Neural cell (in vitro differentiated cells): ENCODE results near the gene PARD3B. TPM values are rescaled to one million over a fixed set of nuclear protein-coding genes. Genes with fewer than 3 reads are reported as not detected.

ENCODE experiments used
- H2AFZ ChIP-seq: fragments of 200-600, 300-800 bp; sonication (generic), shearing (Covaris generic); 2 replicates; pipeline ENCODE4 v1.6.0; 2014; ENCODE audit warnings: low read depth, mild to moderate bottlenecking, antibody characterized with exemption, low read length, moderate library complexity
- H3F3A ChIP-seq: fragments of 200-600 bp; shearing (Covaris generic); 2 replicates; pipeline ENCODE4 v1.6.1; 2016; ENCODE audit warnings: mild to moderate bottlenecking, moderate library complexity, mixed read lengths, antibody characterized with exemption, low read length; ENCODE audit not compliant: insufficient read depth, poor library complexity, severe bottlenecking
- H3K27ac ChIP-seq: fragments of 200-600, 300-800 bp; sonication (generic), shearing (Covaris generic); 2 replicates; pipeline ENCODE4 v1.5.1; 2014; ENCODE audit warnings: mild to moderate bottlenecking, low read length, moderate library complexity
- H3K27me3 ChIP-seq: fragments of 300-800, 200-600 bp; sonication (generic), shearing (Covaris generic); 2 replicates; pipeline ENCODE4 v1.6.0; 2014; ENCODE audit warnings: mild to moderate bottlenecking, low read depth, low read length, moderate library complexity; ENCODE audit not compliant: insufficient read depth
- H3K36me3 ChIP-seq: fragments of 300-800, 200-600 bp; sonication (generic), shearing (Covaris generic); 2 replicates; pipeline ENCODE4 v1.5.1; 2014; ENCODE audit warnings: mild to moderate bottlenecking, antibody characterized with exemption, low read length, moderate library complexity; ENCODE audit not compliant: insufficient read depth
- H3K4me2 ChIP-seq: fragments of 300-800, 200-600 bp; sonication (generic), shearing (Covaris generic); 2 replicates; pipeline ENCODE4 v1.6.0; 2014; ENCODE audit warnings: mild to moderate bottlenecking, low read length
- H3K4me3 ChIP-seq: fragments of 300-800, 200-600 bp; sonication (generic), shearing (Covaris generic); 2 replicates; pipeline ENCODE4 v1.5.1; 2014; ENCODE audit warnings: mild to moderate bottlenecking, low read length, moderate library complexity
- H3K79me2 ChIP-seq: fragments of 200-600 bp; shearing (Covaris generic); replicated peaks from 2 replicates; pipeline ENCODE4 v1.6.0; 2014; ENCODE audit warnings: mild to moderate bottlenecking, low read length, moderate library complexity; ENCODE audit not compliant: insufficient read depth
- H3K9ac ChIP-seq: fragments of 300-800, 200-600 bp; sonication (generic), shearing (Covaris generic); 2 replicates; pipeline ENCODE4 v1.6.1; 2016; ENCODE audit warnings: mild to moderate bottlenecking, low read length, mixed read lengths
- H3K9me2 ChIP-seq: fragments of 200-600 bp; shearing (Covaris generic); 2 replicates; pipeline ENCODE4 v1.6.1; 2016; ENCODE audit warnings: mild to moderate bottlenecking, low read length, mixed read lengths; ENCODE audit not compliant: insufficient read depth
- H3K9me3 ChIP-seq: fragments of 200-600, 300-800 bp; sonication (generic), shearing (Covaris generic); 2 replicates; pipeline ENCODE4 v1.6.1; 2016; ENCODE audit warnings: mild to moderate bottlenecking, mixed run types, low read length, moderate library complexity, mixed read lengths
- H4K20me1 ChIP-seq: fragments of 200-600 bp; shearing (Covaris generic); 2 replicates; pipeline ENCODE4 v1.6.1; 2016; ENCODE audit warnings: mild to moderate bottlenecking, mixed run types; ENCODE audit not compliant: insufficient read depth
- CTCF ChIP-seq: fragments of 450-650 bp; IDR thresholded peaks from 2 replicates; pipeline ENCODE4 v1.5.1; 2014; ENCODE audit warnings: antibody characterized with exemption, mild to moderate bottlenecking, moderate library complexity; ENCODE audit not compliant: poor library complexity, severe bottlenecking
- EP300 ChIP-seq: fragments of 450-650 bp; conservative IDR thresholded peaks from 2 replicates; pipeline ENCODE4 v1.6.1; 2014; ENCODE audit warnings: antibody characterized with exemption, mild to moderate bottlenecking, moderate library complexity; ENCODE audit not compliant: poor library complexity, severe bottlenecking
- EZH2 ChIP-seq: fragments of 200-600, 300-800 bp; shearing (Covaris generic), sonication (generic); IDR thresholded peaks from 2 replicates; pipeline ENCODE4 v1.6.1; 2014; ENCODE audit warnings: antibody characterized with exemption, low read length, borderline replicate concordance, mild to moderate bottlenecking; ENCODE audit not compliant: insufficient read depth, poor library complexity, severe bottlenecking
- MXI1 ChIP-seq: fragments of 450-650 bp; conservative IDR thresholded peaks from 2 replicates; pipeline ENCODE4 v1.6.1; 2014; ENCODE audit warnings: antibody characterized with exemption, mild to moderate bottlenecking; ENCODE audit not compliant: poor library complexity, severe bottlenecking
- POLR2AphosphoS5 ChIP-seq: IDR thresholded peaks from 2 replicates; pipeline ENCODE4 v1.6.1; 2012
- RAD21 ChIP-seq: fragments of 450-650 bp; conservative IDR thresholded peaks from 2 replicates; pipeline ENCODE4 v1.6.1; 2014; ENCODE audit warnings: antibody characterized with exemption, mild to moderate bottlenecking, moderate library complexity
- REST ChIP-seq: IDR thresholded peaks from 2 replicates; pipeline ENCODE4 v1.6.1; 2012; ENCODE audit warnings: borderline replicate concordance
- SMC3 ChIP-seq: fragments of 450-650 bp; conservative IDR thresholded peaks from 2 replicates; pipeline ENCODE4 v1.6.1; 2014; ENCODE audit warnings: antibody characterized with exemption, mild to moderate bottlenecking, moderate library complexity; ENCODE audit not compliant: poor library complexity
- TAF1 ChIP-seq: IDR thresholded peaks from 2 replicates; pipeline ENCODE4 v1.6.1; 2012; ENCODE audit warnings: low read depth
- polyA plus RNA-seq: library from polyadenylated mRNA; depleted of rRNA; stranded (reverse); fragments of >200 nt; gene quantifications from 2 replicates; pipeline ENCODE4 v1.2.3, GENCODE V29; 2014

Gene PARD3B
- polyA plus RNA-seq, 1 donor from 2014 or later, result 0.54 TPM

- H3K36me3 ChIP-seq, result no peaks in the 10 kb centered on the region
- no peak overlapping the region for H3K4me3 ChIP-seq
- H3K79me2 ChIP-seq, result no peaks in the 10 kb centered on the region
- H3K4me2 ChIP-seq, result no peak overlapping the region
- no peak for TF ChIP-seq POLR2AphosphoS5
- TF ChIP-seq EZH2, result no peak
- no peak for TF ChIP-seq MXI1
- no peak for TF ChIP-seq SMC3
- TF ChIP-seq TAF1, result no peak
- no peak for TF ChIP-seq REST
- TF ChIP-seq RAD21, result no peak
- no peak for TF ChIP-seq CTCF
- no peak for TF ChIP-seq EP300
- no peaks in the 10 kb centered on the region for H4K20me1 ChIP-seq
- H2AFZ ChIP-seq, result no peak overlapping the region
- no peaks in the 10 kb centered on the region for H3F3A ChIP-seq
- no peaks in the 10 kb centered on the region for H3K9me2 ChIP-seq
- no peaks in the 10 kb centered on the region for H3K27me3 ChIP-seq
- no peak overlapping the region for H3K27ac ChIP-seq
- H3K9me3 ChIP-seq, result no peaks in the 10 kb centered on the region
- no peak overlapping the region for H3K9ac ChIP-seq
Observed at GRCh38 chr2:204680576-204680975, 135.3 kb downstream of the PARD3B start.

GRCh38 chr2:204681412-204681811, 136.1 kb downstream of the PARD3B start:
- Histone ChIP-seq H3F3A (no peaks in the 10 kb centered on the region), H3K4me2 (no peak overlapping the region), H3K9me3 (no peaks in the 10 kb centered on the region), H3K36me3 (no peaks in the 10 kb centered on the region), H3K4me3 (no peak overlapping the region), H3K79me2 (no peaks in the 10 kb centered on the region), H4K20me1 (no peaks in the 10 kb centered on the region), H3K27me3 (no peaks in the 10 kb centered on the region), H3K9ac (no peak overlapping the region), H2AFZ (no peak overlapping the region), H3K9me2 (no peaks in the 10 kb centered on the region), H3K27ac (no peak overlapping the region)
- TF ChIP-seq EP300 (no peak), POLR2AphosphoS5 (no peak), EZH2 (no peak), MXI1 (no peak)

GRCh38 chr2:204683384-204683783, 138.1 kb downstream of the PARD3B start:
- Histone ChIP-seq H3K36me3 (no peaks in the 10 kb centered on the region), H3K4me3 (no peak overlapping the region), H3K79me2 (no peaks in the 10 kb centered on the region), H3K9ac (no peak overlapping the region), H2AFZ (no peak overlapping the region), H3K9me3 (no peaks in the 10 kb centered on the region), H3K4me2 (no peak overlapping the region), H3K9me2 (no peaks in the 10 kb centered on the region), H4K20me1 (no peaks in the 10 kb centered on the region), H3K27me3 (no peaks in the 10 kb centered on the region), H3F3A (no peaks in the 10 kb centered on the region), H3K27ac (no peak overlapping the region)
- TF ChIP-seq TAF1, result no peak
- TF ChIP-seq REST, result no peak
- TF ChIP-seq EP300, result no peak
- no peak for TF ChIP-seq CTCF
- no peak for TF ChIP-seq RAD21
- TF ChIP-seq EZH2, result no peak
